ENCODE results near the gene ASGR2.

The ASGR2 gene

GRCh38 chr17:7058831-7059447, 55.7 kb downstream of the ASGR2 start:
- no peak for TF ChIP-seq GATA2 (IDR thresholded peaks at IDR 0.05; ENCODE audit: low read depth, low read length)
- TF ChIP-seq GATA3 (IDR thresholded peaks at IDR 0.05; ENCODE audit: low read depth, low read length): no peak

DNA sequence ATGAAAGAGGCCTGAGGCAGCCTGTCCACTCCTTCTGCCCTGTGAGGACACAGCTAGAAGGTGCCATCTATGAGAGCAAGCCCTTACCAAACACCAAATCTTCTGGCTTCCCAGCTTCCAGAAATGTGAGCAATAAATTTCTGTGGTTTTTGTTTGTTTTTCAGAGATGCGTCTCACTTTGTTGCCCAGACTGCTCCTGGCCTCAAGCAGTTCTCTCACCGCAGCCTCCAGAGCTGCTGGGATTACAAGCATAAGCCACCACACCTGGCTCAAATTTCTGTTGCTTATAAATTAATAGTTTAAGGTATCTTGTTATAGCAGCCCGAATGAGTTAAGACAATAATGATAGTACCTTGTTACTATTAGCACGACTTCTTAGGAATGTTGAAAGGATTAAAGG, 58.2 kb downstream of the ASGR2 start:
- TF ChIP-seq GATA3 (IDR thresholded peaks at IDR 0.05; ENCODE audit: low read depth, low read length): no peak
- TF ChIP-seq GATA2 (IDR thresholded peaks at IDR 0.05; ENCODE audit: low read depth, low read length): no peak

Data from SH-SY5Y (cell line).